HG03521 (cell line): ENCODE results near the gene TMEM44.

Experiments used
- ATAC-seq: cut with Tn5 transposase; IDR thresholded peaks from one replicate; pipeline ENCODE4 v1.9.1; 2021; ENCODE audit warnings: mild to moderate bottlenecking, moderate library complexity; ENCODE audit not compliant: unreplicated experiment

The TMEM44 gene

GRCh38 chr3:194584320-194584776 lies 48.9 kb downstream of the TMEM44 start:
- no peak for ATAC-seq

GRCh38 chr3:194582196-194582905 lies 50.9 kb downstream of the TMEM44 start:
- ATAC-seq: no peak

- ATAC-seq: no peak
Measured at GRCh38 chr3:194579091-194579606, 54.1 kb downstream of the TMEM44 start.

- no peak for ATAC-seq
Measured at GRCh38 chr3:194577986-194578905, 55.0 kb downstream of the TMEM44 start.

- no peak for ATAC-seq
Measured at GRCh38 chr3:194575484-194576210, 57.6 kb downstream of the TMEM44 start.

GRCh38 chr3:194574639-194575483 lies 58.4 kb downstream of the TMEM44 start:
- ATAC-seq: no peak

GRCh38 chr3:194573680-194574437 lies 59.4 kb downstream of the TMEM44 start:
- peak; percentile 67 for ATAC-seq

- no peak for ATAC-seq
Measured at GRCh38 chr3:194572944-194573491, 60.2 kb downstream of the TMEM44 start.

GRCh38 chr3:194572143-194572789 lies 61.0 kb downstream of the TMEM44 start:
- no peak for ATAC-seq

GRCh38 chr3:194571491-194572142 lies 61.6 kb downstream of the TMEM44 start:
- ATAC-seq: no peak

GRCh38 chr3:194570898-194571297 lies 62.3 kb downstream of the TMEM44 start:
- no peak for ATAC-seq

GRCh38 chr3:194570235-194570634 lies 63.0 kb downstream of the TMEM44 start:
- no peak for ATAC-seq

GRCh38 chr3:194569252-194569651 lies 64.0 kb downstream of the TMEM44 start:
- no peak for ATAC-seq

- no peak for ATAC-seq
Measured at GRCh38 chr3:194565597-194566190, 67.5 kb downstream of the TMEM44 start.

GRCh38 chr3:194562986-194563385 lies 70.2 kb downstream of the TMEM44 start:
- no peak for ATAC-seq

- ATAC-seq: no peak
Measured at GRCh38 chr3:194561306-194561974, 71.8 kb downstream of the TMEM44 start.

GRCh38 chr3:194560047-194560446 lies 73.2 kb downstream of the TMEM44 start:
- no peak for ATAC-seq
